Loucy (cell line): ENCODE measurements around the gene CKMT2.

Experiments
- H2AFZ ChIP-seq: fragments of 200-600 bp; sonication (generic); 2 replicates; pipeline ENCODE4 v1.6.0; 2016; ENCODE audit warnings: antibody characterized with exemption, mild to moderate bottlenecking, low read length, moderate library complexity
- H3F3A ChIP-seq: fragments of 200-600 bp; 2 replicates; pipeline ENCODE4 v1.6.0; 2016; ENCODE audit warnings: antibody characterized with exemption, low read depth, mild to moderate bottlenecking
- H3K27me3 ChIP-seq: fragments of 200-600 bp; sonication (generic); 2 replicates; pipeline ENCODE4 v1.6.1; 2014; ENCODE audit warnings: low read length, mild to moderate bottlenecking; ENCODE audit not compliant: insufficient read depth, poor library complexity, severe bottlenecking
- H3K36me3 ChIP-seq: fragments of 200-600 bp; sonication (generic); 2 replicates; pipeline ENCODE4 v1.6.1; 2016; ENCODE audit warnings: low read length; ENCODE audit not compliant: insufficient read depth
- H3K4me1 ChIP-seq: fragments of 200-600 bp; sonication (generic); 2 replicates; pipeline ENCODE4 v1.5.1; 2014; ENCODE audit warnings: low read length, mild to moderate bottlenecking; ENCODE audit not compliant: insufficient read depth, poor library complexity, severe bottlenecking
- H3K4me2 ChIP-seq: fragments of 200-600 bp; sonication (generic); 2 replicates; pipeline ENCODE4 v1.6.0; 2014; ENCODE audit warnings: antibody characterized with exemption, low read length, low read depth, mild to moderate bottlenecking; ENCODE audit not compliant: poor library complexity, severe bottlenecking
- H3K4me3 ChIP-seq: fragments of 200-600 bp; sonication (generic); 2 replicates; pipeline ENCODE4 v1.5.1; 2014; ENCODE audit warnings: low read length, mild to moderate bottlenecking, mixed read lengths; ENCODE audit not compliant: poor library complexity, severe bottlenecking
- H3K79me2 ChIP-seq: fragments of 200-600 bp; sonication (generic); 2 replicates; pipeline ENCODE4 v1.6.1; 2014; ENCODE audit warnings: low read length; ENCODE audit not compliant: insufficient read depth
- H3K9ac ChIP-seq: fragments of 200-600 bp; sonication (generic); 2 replicates; pipeline ENCODE4 v1.6.0; 2014; ENCODE audit warnings: mild to moderate bottlenecking, low read depth, low read length, moderate library complexity; ENCODE audit not compliant: poor library complexity, severe bottlenecking
- H3K9me2 ChIP-seq: fragments of 200-600 bp; sonication (generic); replicated peaks from 2 replicates; pipeline ENCODE4 v1.6.1; 2016; ENCODE audit warnings: low read depth, low read length, mixed read lengths
- H3K9me3 ChIP-seq: fragments of 200-600 bp; sonication (generic); 2 replicates; pipeline ENCODE4 v1.6.1; 2014; ENCODE audit warnings: mild to moderate bottlenecking, antibody characterized with exemption, low read length, low read depth; ENCODE audit not compliant: insufficient read depth
- H4K20me1 ChIP-seq: fragments of 200-600 bp; sonication (generic); 2 replicates; pipeline ENCODE4 v1.6.0; 2014; ENCODE audit warnings: antibody characterized with exemption, low read length, mild to moderate bottlenecking; ENCODE audit not compliant: insufficient read depth, poor library complexity, severe bottlenecking
- EZH2phosphoT487 ChIP-seq: fragments of 200-600 bp; IDR thresholded peaks from 2 replicates; pipeline ENCODE4 v1.6.1; 2018; ENCODE audit warnings: antibody characterized with exemption, mild to moderate bottlenecking, moderate library complexity, borderline replicate concordance
- TF ChIP-seq, protein P1 (sequence below): fragments of 200-600 bp; sonication (generic); conservative IDR thresholded peaks from 2 replicates; pipeline ENCODE4 v1.5.1; 2014; ENCODE audit warnings: mild to moderate bottlenecking, antibody characterized with exemption, low read length

CKMT2 gene

GRCh38 chr5:81233080-81233634, at the start of gene CKMT2:
TSS of gene CKMT2 (plus strand) at chr5:81233322. CDS start at chr5:81251133, 17,811 bp downstream.
- H3K9me3 ChIP-seq, result no peaks in the 10 kb centered on the region
- H3K36me3 ChIP-seq, result no peaks in the 10 kb centered on the region
- no peaks in the 10 kb centered on the region for H4K20me1 ChIP-seq
- no peaks in the 10 kb centered on the region for H3K27me3 ChIP-seq
- TF ChIP-seq EZH2phosphoT487, result no peak
- no peaks in the 10 kb centered on the region for H3F3A ChIP-seq
- H3K9me2 ChIP-seq, result no peaks in the 10 kb centered on the region
- no peak within 1 kb of the TSS for H3K4me3 ChIP-seq
- peaks cover 7% of the 10 kb centered on the region for H3K4me1 ChIP-seq
- no peaks in the 10 kb centered on the region for H3K79me2 ChIP-seq
- no peak within 1 kb of the TSS for H2AFZ ChIP-seq
- no peak within 1 kb of the TSS for H3K4me2 ChIP-seq
- H3K9ac ChIP-seq, result no peak within 1 kb of the TSS

- Histone ChIP-seq H3K4me2 (no peak overlapping the region), H3F3A (no peaks in the 10 kb centered on the region), H3K4me1 (no peaks in the 10 kb centered on the region), H3K9me2 (no peaks in the 10 kb centered on the region), H3K4me3 (no peak overlapping the region), H4K20me1 (no peaks in the 10 kb centered on the region), H3K36me3 (no peaks in the 10 kb centered on the region), H3K9ac (no peak overlapping the region), H3K9me3 (no peaks in the 10 kb centered on the region), H2AFZ (no peak overlapping the region), H3K27me3 (no peaks in the 10 kb centered on the region), H3K79me2 (no peaks in the 10 kb centered on the region)
- TF ChIP-seq, protein P1, sequence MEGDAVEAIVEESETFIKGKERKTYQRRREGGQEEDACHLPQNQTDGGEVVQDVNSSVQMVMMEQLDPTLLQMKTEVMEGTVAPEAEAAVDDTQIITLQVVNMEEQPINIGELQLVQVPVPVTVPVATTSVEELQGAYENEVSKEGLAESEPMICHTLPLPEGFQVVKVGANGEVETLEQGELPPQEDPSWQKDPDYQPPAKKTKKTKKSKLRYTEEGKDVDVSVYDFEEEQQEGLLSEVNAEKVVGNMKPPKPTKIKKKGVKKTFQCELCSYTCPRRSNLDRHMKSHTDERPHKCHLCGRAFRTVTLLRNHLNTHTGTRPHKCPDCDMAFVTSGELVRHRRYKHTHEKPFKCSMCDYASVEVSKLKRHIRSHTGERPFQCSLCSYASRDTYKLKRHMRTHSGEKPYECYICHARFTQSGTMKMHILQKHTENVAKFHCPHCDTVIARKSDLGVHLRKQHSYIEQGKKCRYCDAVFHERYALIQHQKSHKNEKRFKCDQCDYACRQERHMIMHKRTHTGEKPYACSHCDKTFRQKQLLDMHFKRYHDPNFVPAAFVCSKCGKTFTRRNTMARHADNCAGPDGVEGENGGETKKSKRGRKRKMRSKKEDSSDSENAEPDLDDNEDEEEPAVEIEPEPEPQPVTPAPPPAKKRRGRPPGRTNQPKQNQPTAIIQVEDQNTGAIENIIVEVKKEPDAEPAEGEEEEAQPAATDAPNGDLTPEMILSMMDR, result no peak
- no peak for TF ChIP-seq EZH2phosphoT487
Observed at GRCh38 chr5:81183811-81184748, 49.0 kb upstream of the CKMT2 start.

GRCh38 chr5:81184749-81185110, 48.4 kb upstream of the CKMT2 start:
- Histone ChIP-seq H3K79me2 (no peaks in the 10 kb centered on the region), H3K4me2 (no peak overlapping the region), H3K9me3 (no peaks in the 10 kb centered on the region), H3K4me1 (no peaks in the 10 kb centered on the region), H3K36me3 (no peaks in the 10 kb centered on the region), H4K20me1 (no peaks in the 10 kb centered on the region), H3K9me2 (no peaks in the 10 kb centered on the region), H2AFZ (no peak overlapping the region), H3K27me3 (no peaks in the 10 kb centered on the region), H3K4me3 (no peak overlapping the region), H3F3A (no peaks in the 10 kb centered on the region), H3K9ac (no peak overlapping the region)
- TF ChIP-seq, protein P1, result no peak
- no peak for TF ChIP-seq EZH2phosphoT487
